GM19452 (cell line): ENCODE data around the gene CD37.
"Not testable (repeated sequence)": the region's sequence is repeated elsewhere in the genome, so short reads cannot be mapped to it uniquely, and the experiment has no call there.

ENCODE experiments used
- ATAC-seq: cut with Tn5 transposase; IDR thresholded peaks from one replicate; pipeline ENCODE4 v1.9.1; 2021; ENCODE audit not compliant: unreplicated experiment

CD37 gene

GRCh38 chr19:49373174-49373573, 38.0 kb downstream of the CD37 start:
- ATAC-seq: not testable (repeated sequence)

- no peak for ATAC-seq
These were observed 39.6 kb downstream of the CD37 start for GRCh38 chr19:49374665-49375434.

GRCh38 chr19:49378512-49378911, 43.3 kb downstream of the CD37 start:
- no peak for ATAC-seq

- no peak for ATAC-seq
These were observed 45.2 kb downstream of the CD37 start for GRCh38 chr19:49380391-49380790.

GRCh38 chr19:49382639-49383038, 47.4 kb downstream of the CD37 start:
- no peak for ATAC-seq

GRCh38 chr19:49383599-49383998, 48.4 kb downstream of the CD37 start:
- ATAC-seq: no peak

- no peak for ATAC-seq
These were observed 52.7 kb downstream of the CD37 start, which contains the start of gene KASH5 for GRCh38 chr19:49387936-49388372. KASH5 (plus strand) TSS chr19:49388249; CDS start chr19:49390884, 2,635 bp downstream.

- no peak for ATAC-seq
These were observed 54.2 kb downstream of the CD37 start for GRCh38 chr19:49389406-49389805.
